DMS153 treated with DMSO at 0.1 percent for 48 hours (cell line): ENCODE data around the gene MMP12.

ENCODE experiments used
- DNase-seq: peaks from one replicate; lab custom pipeline; 2025; ENCODE audit not compliant: unreplicated experiment; lab: John Stamatoyannopoulos, UW

Gene MMP12

GRCh38 chr11:102850973-102851745 is 23.6 kb downstream of the MMP12 start:
- no peak for DNase-seq

- DNase-seq = no peak
Observed at GRCh38 chr11:102849311-102849710, 25.5 kb downstream of the MMP12 start.

- DNase-seq = no peak
Observed at GRCh38 chr11:102846292-102846691, 28.5 kb downstream of the MMP12 start.

GRCh38 chr11:102843489-102843888 is 31.3 kb downstream of the MMP12 start, which contains the start of gene MMP3:
Gene MMP3, minus strand, starts transcription at chr11:102843609. Its CDS starts 63 bp downstream, at chr11:102843546.
- no peak for DNase-seq

- no peak for DNase-seq
Observed at GRCh38 chr11:102842930-102843329, 31.9 kb downstream of the MMP12 start.

GRCh38 chr11:102840018-102840417 is 34.8 kb downstream of the MMP12 start:
- no peak for DNase-seq

GRCh38 chr11:102837646-102838045 is 37.1 kb downstream of the MMP12 start:
- no peak for DNase-seq

- no peak for DNase-seq
Observed at GRCh38 chr11:102837156-102837555, 37.6 kb downstream of the MMP12 start.

- peak; percentile 47 for DNase-seq
Observed at GRCh38 chr11:102836290-102836875, 38.4 kb downstream of the MMP12 start.

GRCh38 chr11:102833731-102834130 is 41.1 kb downstream of the MMP12 start:
- DNase-seq = no peak

- DNase-seq = no peak
Observed at GRCh38 chr11:102832612-102833011, 42.2 kb downstream of the MMP12 start.

GRCh38 chr11:102831489-102832440 is 43.0 kb downstream of the MMP12 start:
- no peak for DNase-seq

- no peak for DNase-seq
Observed at GRCh38 chr11:102831128-102831488, 43.7 kb downstream of the MMP12 start.

GRCh38 chr11:102830001-102830727 is 44.6 kb downstream of the MMP12 start:
- DNase-seq = no peak

- no peak for DNase-seq
Observed at GRCh38 chr11:102829316-102830000, 45.3 kb downstream of the MMP12 start.

GRCh38 chr11:102824556-102824955 is 50.2 kb downstream of the MMP12 start:
- DNase-seq = no peak

- DNase-seq = no peak
Observed at GRCh38 chr11:102819491-102819890, 55.3 kb downstream of the MMP12 start.

GRCh38 chr11:102813484-102813883 is 61.3 kb downstream of the MMP12 start:
- no peak for DNase-seq
